RWPE1 (cell line): Measurements from ENCODE around the gene ZC3H13.

Experiments used
- CTCF ChIA-PET: fragments of 350-600 bp; sonication (Branson Sonifier 250); formaldehyde crosslinking; extraction: SDS; loops from one replicate; lab custom pipeline; 2021; lab: Yijun Ruan, JAX
- POLR2A ChIA-PET: fragments of 400-600 bp; formaldehyde crosslinking; extraction: SDS; loops from one replicate; lab custom pipeline; 2020; ENCODE audit warnings: antibody characterized with exemption; ENCODE audit not compliant: low non-redundant PET; lab: Yijun Ruan, JAX
- DNase-seq: peaks from one replicate; pipeline ENCODE4 v3.0.0; 2012; ENCODE audit warnings: low spot score
- H3K27ac ChIP-seq: fragments of 450-650 bp; 2 replicates; pipeline ENCODE4 v1.5.1; 2017
- TF ChIP-seq, protein P1 (sequence below): fragments of 450-650 bp; conservative IDR thresholded peaks from 2 replicates; pipeline ENCODE4 v1.5.1; 2017; ENCODE audit warnings: low read depth, mild to moderate bottlenecking

ZC3H13 gene

DNA sequence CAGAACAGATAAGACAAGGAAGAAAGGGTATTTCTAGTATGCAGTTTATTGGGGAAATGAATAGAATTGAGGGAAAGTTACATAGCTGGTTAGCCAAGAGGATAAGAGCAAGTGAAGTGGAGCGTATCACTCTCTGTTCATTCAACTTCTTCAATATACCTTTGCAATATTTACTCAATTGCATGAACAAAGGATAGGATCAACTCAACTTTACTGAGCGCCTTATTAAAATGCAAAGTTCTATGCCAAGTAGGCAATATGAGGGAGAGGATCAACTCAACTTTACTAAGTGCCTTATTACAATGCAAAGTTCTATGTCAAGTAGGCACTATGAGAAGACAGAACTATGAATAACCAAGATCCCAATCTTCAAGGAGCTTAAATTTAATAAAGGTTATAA is 43.9 kb downstream of the ZC3H13 start:
- DNase-seq: no peak
- H3K27ac ChIP-seq: no peak overlapping the region
- POLR2A ChIA-PET: no interaction called here
- TF ChIP-seq, protein P1, sequence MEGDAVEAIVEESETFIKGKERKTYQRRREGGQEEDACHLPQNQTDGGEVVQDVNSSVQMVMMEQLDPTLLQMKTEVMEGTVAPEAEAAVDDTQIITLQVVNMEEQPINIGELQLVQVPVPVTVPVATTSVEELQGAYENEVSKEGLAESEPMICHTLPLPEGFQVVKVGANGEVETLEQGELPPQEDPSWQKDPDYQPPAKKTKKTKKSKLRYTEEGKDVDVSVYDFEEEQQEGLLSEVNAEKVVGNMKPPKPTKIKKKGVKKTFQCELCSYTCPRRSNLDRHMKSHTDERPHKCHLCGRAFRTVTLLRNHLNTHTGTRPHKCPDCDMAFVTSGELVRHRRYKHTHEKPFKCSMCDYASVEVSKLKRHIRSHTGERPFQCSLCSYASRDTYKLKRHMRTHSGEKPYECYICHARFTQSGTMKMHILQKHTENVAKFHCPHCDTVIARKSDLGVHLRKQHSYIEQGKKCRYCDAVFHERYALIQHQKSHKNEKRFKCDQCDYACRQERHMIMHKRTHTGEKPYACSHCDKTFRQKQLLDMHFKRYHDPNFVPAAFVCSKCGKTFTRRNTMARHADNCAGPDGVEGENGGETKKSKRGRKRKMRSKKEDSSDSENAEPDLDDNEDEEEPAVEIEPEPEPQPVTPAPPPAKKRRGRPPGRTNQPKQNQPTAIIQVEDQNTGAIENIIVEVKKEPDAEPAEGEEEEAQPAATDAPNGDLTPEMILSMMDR: no peak
- CTCF ChIA-PET: no interaction called here

DNA sequence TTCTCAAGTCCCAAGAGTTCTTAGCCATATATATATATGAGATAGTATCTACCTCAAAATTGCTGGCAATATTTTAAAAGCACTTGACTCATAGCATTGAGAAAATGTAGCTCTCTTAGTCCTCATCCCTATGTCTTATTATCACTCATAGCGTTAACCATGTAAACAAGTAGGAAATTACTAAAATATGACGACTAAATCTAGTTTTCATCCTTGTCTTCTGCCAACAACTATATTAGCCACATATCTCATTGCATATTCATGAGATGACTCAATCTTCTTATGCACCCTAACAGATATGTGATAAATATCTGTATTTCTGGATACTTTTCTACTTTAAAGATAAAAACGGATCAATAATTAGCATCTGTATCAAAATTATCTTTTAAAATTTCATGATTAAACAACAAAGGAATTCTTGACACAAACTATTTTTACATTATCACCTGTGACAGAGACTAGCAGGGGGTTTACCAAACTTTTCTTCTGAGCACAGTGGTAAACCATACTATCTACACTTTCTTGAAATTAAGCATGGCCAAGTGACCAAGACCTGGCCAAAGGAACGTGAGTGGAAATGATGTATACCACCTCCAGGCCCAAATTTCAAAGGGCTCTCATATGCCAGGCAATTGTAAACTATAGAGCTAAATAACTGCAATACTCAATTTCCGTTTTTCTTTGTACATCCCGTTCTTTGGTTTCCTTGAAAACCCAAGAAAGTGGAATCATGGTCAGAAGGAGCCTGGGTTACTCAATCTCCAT is 45.7 kb downstream of the ZC3H13 start:
- H3K27ac ChIP-seq: no peak overlapping the region
- no peak for DNase-seq
- ChIA-PET CTCF (no interaction called here), POLR2A (no interaction called here)
- TF ChIP-seq, protein P1: no peak

DNA sequence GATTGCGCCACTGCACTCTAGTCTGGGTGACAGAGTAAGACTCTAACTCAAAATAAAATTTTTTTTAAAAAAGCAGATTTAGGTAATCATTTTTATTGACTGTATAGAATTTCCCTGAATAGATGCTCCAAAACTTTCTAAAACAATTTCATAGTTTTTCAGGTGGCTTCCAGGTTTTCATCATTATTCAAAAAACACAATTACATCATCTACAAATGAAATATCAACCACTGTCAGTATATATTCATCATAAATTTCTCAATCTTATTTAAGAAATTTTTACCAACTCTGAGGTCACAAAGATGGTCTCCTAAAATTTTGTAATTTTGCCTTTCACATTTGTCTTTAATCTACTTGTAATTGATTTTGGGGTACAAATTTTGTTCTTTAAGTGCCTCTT is 48.1 kb downstream of the ZC3H13 start:
- DNase-seq: no peak
- ChIA-PET CTCF (no interaction called here), POLR2A (no interaction called here)
- H3K27ac ChIP-seq: no peak overlapping the region
- TF ChIP-seq, protein P1: no peak

DNA sequence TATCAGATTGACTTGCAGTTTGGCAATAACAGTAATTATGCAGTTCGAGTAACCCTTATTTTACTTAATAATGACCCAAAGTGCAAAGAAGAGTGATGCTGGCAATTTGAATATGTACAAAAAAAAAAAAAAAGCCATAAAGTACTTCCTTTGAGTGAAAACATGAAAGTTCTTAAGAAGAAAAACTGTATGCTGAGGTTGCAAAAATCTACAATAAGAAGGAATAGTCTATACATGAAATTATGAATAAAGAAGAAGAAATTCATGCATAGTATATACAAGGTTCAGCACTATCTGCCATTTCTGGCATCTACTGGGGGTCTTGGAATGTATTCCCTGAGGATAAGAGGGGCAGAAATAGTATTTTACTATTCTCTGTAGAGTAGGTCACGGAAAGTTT is 55.9 kb downstream of the ZC3H13 start:
- TF ChIP-seq, protein P1: no peak
- H3K27ac ChIP-seq: no peak overlapping the region
- no peak for DNase-seq
- ChIA-PET POLR2A (no interaction called here), CTCF (interaction anchor here (1.3 kb wide), 1 partner anchor 373 kb away, joined by 3 read pairs; no protein-coding TSS in a partner anchor)

DNA sequence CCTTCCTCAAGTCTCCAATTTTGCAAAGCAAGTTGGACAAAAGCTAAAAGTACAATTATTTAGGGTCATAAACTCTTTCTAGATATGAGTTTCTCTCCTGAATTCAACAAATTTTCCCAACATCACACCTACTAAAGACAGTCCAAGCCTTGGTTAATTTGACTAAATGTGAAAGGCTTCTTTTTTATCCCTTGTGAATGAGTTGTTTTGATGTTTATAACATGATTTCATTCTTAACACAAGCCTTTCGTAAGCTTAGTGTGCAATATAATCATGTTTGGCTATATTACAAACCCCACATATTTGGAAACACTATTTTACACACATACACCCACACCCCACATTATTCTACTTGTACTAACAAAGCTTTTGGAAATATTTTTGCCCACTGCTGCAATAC is 57.3 kb downstream of the ZC3H13 start:
- TF ChIP-seq, protein P1: no peak
- ChIA-PET CTCF (interaction anchor here (1.3 kb wide), 1 partner anchor 372 kb away, joined by 3 read pairs; no protein-coding TSS in a partner anchor), POLR2A (no interaction called here)
- DNase-seq: no peak
- no peak overlapping the region for H3K27ac ChIP-seq

DNA sequence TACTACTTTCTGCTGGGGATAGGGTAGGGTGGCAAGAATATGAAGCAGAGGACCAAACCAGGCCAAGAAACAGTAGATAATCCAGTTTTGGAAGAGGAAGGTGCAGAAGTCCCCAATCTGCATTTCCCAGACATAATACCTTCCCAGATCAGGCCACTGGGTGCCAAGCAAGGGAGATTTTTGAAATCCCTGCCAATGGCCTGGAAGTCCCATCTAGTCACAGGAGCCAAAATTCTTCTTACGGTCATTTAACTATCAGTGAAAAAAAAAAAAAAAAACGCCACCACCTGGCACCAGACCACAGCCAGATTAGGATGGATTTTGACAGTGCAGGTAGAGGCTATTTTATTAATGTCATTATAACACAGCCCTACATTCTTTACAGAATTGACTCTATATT is 57.8 kb downstream of the ZC3H13 start:
- ChIA-PET CTCF (no interaction called here), POLR2A (no interaction called here)
- no peak for DNase-seq
- TF ChIP-seq, protein P1: no peak
- H3K27ac ChIP-seq: no peak overlapping the region
